PC-9 (cell line): ENCODE results near the gene GAD2. TPM values are rescaled to one million over a fixed set of nuclear protein-coding genes. Genes with fewer than 3 reads are reported as not detected.

Source experiments
- BruUV-seq: library from RNA; stranded (reverse); fragments of 400-500 nt; replicated peaks from 2 replicates; lab custom pipeline; 2021; lab: Mats Ljungman, UMichigan
- CTCF ChIA-PET: fragments of 300-600 bp; sonication (Branson Sonifier 250); formaldehyde crosslinking; loops from one replicate; lab custom pipeline; 2022; ENCODE audit warnings: antibody characterized with exemption; lab: Charles Lee
- POLR2A ChIA-PET: fragments of 300-600 bp; sonication (Branson Sonifier 250); formaldehyde crosslinking; loops from one replicate; lab custom pipeline; 2022; ENCODE audit warnings: antibody characterized with exemption; ENCODE audit not compliant: unreplicated experiment; lab: Charles Lee
- DNase-seq, 2 experiments: peaks; one replicate each; pipeline versions ENCODE4 v3.0.0 to v3.0.0-alpha.2; 2015 to 2022; ENCODE audit warnings: mixed read lengths in 1 of 2
- H2AFZ ChIP-seq: fragments of 200-600 bp; sonication (generic); 2 replicates; pipeline ENCODE4 v1.8.1; 2017; ENCODE audit warnings: antibody characterized with exemption
- H3F3A ChIP-seq: fragments of 200-600 bp; sonication (generic); 2 replicates; pipeline ENCODE4 v1.8.1; 2017; ENCODE audit warnings: antibody characterized with exemption, mild to moderate bottlenecking, low read depth; ENCODE audit not compliant: insufficient read depth
- H3K27ac ChIP-seq: fragments of 200-600 bp; sonication (generic); 2 replicates; pipeline ENCODE4 v1.6.1; 2016; ENCODE audit warnings: mixed run types
- H3K27me3 ChIP-seq: fragments of 200-600 bp; sonication (generic); 2 replicates; pipeline ENCODE4 v1.6.1; 2016; ENCODE audit warnings: low read depth, mixed run types; ENCODE audit not compliant: insufficient read depth
- H3K36me3 ChIP-seq: fragments of 200-600 bp; sonication (generic); 2 replicates; pipeline ENCODE4 v1.6.1; 2016; ENCODE audit warnings: low read depth, mixed run types
- H3K4me1 ChIP-seq: fragments of 200-600 bp; sonication (generic); replicated peaks from 2 replicates; pipeline ENCODE4 v1.6.1; 2016; ENCODE audit warnings: mixed run types; ENCODE audit not compliant: insufficient read depth
- H3K4me2 ChIP-seq: fragments of 200-600 bp; sonication (generic); 2 replicates; pipeline ENCODE4 v1.6.1; 2017; ENCODE audit warnings: mixed run types
- H3K4me3 ChIP-seq: fragments of 200-600 bp; sonication (generic); 2 replicates; pipeline ENCODE4 v1.6.1; 2016; ENCODE audit warnings: mixed run types
- H3K79me2 ChIP-seq: fragments of 200-600 bp; sonication (generic); 2 replicates; pipeline ENCODE4 v1.6.1; 2017; ENCODE audit warnings: low read depth, mixed run types
- H3K9me2 ChIP-seq: fragments of 200-600 bp; sonication (generic); 2 replicates; pipeline ENCODE4 v1.8.1; 2017; ENCODE audit warnings: mild to moderate bottlenecking; ENCODE audit not compliant: insufficient read depth
- H3K9me3 ChIP-seq: fragments of 200-600 bp; sonication (generic); 2 replicates; pipeline ENCODE4 v1.8.1; 2016; ENCODE audit warnings: low read depth; ENCODE audit not compliant: insufficient read depth
- H4K20me1 ChIP-seq: fragments of 200-600 bp; sonication (generic); 2 replicates; pipeline ENCODE4 v1.8.1; 2017; ENCODE audit not compliant: insufficient read depth
- EZH2 ChIP-seq: fragments of 200-600 bp; sonication (generic); IDR thresholded peaks from 2 replicates; pipeline ENCODE4 v1.8.0; 2017; ENCODE audit warnings: antibody characterized with exemption, low read depth
- intact Hi-C: fragments of 100-400 bp; cut with micrococcal nuclease; formaldehyde crosslinking; loops from one replicate; pipeline ENCODE4 v1.10.0; 2022; ENCODE audit not compliant: unreplicated experiment
- total RNA-seq: library from RNA; stranded (reverse); gene quantifications from 2 replicates; pipeline ENCODE4 v1.2.3, GENCODE V29; 2021
- TF ChIP-seq, protein P1 (sequence below): fragments of 200-600 bp; sonication (generic); conservative IDR thresholded peaks from 2 replicates; pipeline ENCODE4 v1.6.1; 2017; ENCODE audit warnings: mixed run types, antibody characterized with exemption, mild to moderate bottlenecking, moderate library complexity

Gene GAD2
- total RNA-seq, 1 experiment from 2014 or later: not detected

DNA sequence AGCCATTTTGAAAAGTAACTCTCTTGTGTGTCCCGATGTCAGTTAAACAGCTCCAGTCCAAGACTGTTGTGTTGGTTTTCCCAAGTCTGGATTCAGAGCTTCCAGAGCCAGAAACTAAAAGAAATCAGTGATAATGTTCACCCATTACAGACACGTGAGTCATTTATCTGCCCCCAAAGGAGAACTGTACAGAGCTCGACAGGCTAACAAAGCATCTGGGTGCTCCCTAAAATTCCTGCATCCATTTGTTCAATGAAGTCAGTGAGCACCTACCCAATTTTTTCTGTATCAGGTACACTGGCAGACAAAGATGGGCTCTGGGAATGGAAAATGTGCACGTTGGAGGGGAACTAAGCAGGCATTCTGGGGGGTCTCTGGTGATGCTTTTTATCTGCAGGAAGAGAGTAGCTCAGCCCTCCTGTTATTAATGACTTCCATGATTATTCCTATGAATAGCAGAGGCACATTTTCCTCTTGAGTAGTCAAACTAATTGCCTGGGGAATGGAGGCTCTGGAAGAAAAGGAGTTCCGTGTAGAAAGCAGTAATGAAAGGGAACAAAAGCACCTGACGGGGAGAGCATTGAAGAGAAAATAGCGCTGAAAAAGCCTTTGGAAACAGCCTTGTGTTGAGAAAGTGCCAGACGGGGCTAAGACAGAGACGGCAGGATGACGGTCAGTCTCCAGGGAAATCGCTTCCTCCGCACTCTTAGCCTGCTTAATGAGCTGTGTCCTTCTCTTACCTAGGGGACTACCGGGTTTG is 75.3 kb downstream of the GAD2 start:
- POLR2A ChIA-PET: no interaction called here
- Histone ChIP-seq H3K4me3 (no peak overlapping the region), H2AFZ (no peak overlapping the region), H3K9me2 (no peaks in the 10 kb centered on the region), H3K79me2 (no peaks in the 10 kb centered on the region), H3K27ac (no peak overlapping the region), H3K27me3 (no peaks in the 10 kb centered on the region), H3K36me3 (no peaks in the 10 kb centered on the region), H3K4me2 (no peak overlapping the region), H4K20me1 (no peaks in the 10 kb centered on the region), H3K4me1 (no peaks in the 10 kb centered on the region), H3K9me3 (no peaks in the 10 kb centered on the region), H3F3A (no peaks in the 10 kb centered on the region)
- BruUV-seq: no TSS peak
- intact Hi-C loops: no loop called here
- TF ChIP-seq, protein P1, sequence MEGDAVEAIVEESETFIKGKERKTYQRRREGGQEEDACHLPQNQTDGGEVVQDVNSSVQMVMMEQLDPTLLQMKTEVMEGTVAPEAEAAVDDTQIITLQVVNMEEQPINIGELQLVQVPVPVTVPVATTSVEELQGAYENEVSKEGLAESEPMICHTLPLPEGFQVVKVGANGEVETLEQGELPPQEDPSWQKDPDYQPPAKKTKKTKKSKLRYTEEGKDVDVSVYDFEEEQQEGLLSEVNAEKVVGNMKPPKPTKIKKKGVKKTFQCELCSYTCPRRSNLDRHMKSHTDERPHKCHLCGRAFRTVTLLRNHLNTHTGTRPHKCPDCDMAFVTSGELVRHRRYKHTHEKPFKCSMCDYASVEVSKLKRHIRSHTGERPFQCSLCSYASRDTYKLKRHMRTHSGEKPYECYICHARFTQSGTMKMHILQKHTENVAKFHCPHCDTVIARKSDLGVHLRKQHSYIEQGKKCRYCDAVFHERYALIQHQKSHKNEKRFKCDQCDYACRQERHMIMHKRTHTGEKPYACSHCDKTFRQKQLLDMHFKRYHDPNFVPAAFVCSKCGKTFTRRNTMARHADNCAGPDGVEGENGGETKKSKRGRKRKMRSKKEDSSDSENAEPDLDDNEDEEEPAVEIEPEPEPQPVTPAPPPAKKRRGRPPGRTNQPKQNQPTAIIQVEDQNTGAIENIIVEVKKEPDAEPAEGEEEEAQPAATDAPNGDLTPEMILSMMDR: no peak
- TF ChIP-seq EZH2: no peak
- CTCF ChIA-PET: no interaction called here
- DNase-seq: no peak

DNA sequence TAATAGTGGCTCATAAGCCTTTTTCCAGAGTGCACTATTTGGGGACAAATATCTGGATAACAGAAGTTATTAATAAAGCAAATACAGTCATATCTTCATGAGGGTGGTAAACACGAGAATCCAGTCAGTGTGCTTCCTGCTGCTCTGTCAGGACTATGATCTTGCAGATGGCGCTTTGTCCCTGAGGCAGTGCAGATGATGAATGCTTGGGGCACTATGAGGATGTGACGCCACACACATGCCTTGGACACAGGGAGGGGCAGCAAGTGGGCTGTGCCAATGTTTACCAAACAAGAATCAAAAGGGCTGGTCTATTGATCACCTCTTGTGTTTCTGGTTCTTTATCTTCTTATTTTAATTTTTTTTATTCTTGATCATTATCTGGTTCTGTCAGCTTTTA is 79.8 kb downstream of the GAD2 start:
- Histone ChIP-seq H3K36me3 (no peaks in the 10 kb centered on the region), H3K79me2 (no peaks in the 10 kb centered on the region), H2AFZ (no peak overlapping the region), H3F3A (no peaks in the 10 kb centered on the region), H3K9me3 (no peaks in the 10 kb centered on the region), H3K27ac (no peak overlapping the region), H4K20me1 (no peaks in the 10 kb centered on the region), H3K4me1 (no peaks in the 10 kb centered on the region), H3K27me3 (no peaks in the 10 kb centered on the region), H3K4me3 (no peak overlapping the region), H3K9me2 (no peaks in the 10 kb centered on the region), H3K4me2 (no peak overlapping the region)
- no peak for TF ChIP-seq EZH2
- TF ChIP-seq, protein P1: no peak
- BruUV-seq: no TSS peak
- ChIA-PET CTCF (no interaction called here), POLR2A (no interaction called here)
- intact Hi-C loops: no loop called here
- DNase-seq: no peak

DNA sequence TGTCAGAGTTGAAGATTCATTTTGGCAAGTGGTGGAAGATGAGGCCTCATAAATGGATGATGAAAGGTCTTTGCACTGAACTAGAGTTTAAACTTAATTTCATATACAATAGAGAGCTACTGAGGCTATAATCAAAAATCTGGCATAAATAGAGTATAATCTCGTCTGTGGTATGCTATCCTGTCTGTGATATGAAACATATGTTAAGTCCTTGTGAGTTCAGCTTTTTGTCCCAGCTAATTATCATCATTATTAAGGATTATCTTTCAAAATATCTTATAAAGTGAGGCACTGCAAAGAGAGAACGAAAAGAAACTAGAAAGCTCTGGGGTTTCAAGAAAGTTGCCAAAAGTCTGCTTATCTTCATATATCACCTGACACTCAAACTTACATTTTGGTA is 83.4 kb downstream of the GAD2 start:
- BruUV-seq: no TSS peak
- POLR2A ChIA-PET: no interaction called here
- Histone ChIP-seq H3K36me3 (no peaks in the 10 kb centered on the region), H2AFZ (no peak overlapping the region), H3K4me2 (no peak overlapping the region), H3K4me3 (no peak overlapping the region), H3K4me1 (no peaks in the 10 kb centered on the region), H3K79me2 (no peaks in the 10 kb centered on the region), H3K27ac (no peak overlapping the region), H3K9me3 (no peaks in the 10 kb centered on the region), H3F3A (no peaks in the 10 kb centered on the region), H4K20me1 (no peaks in the 10 kb centered on the region), H3K27me3 (no peaks in the 10 kb centered on the region), H3K9me2 (no peaks in the 10 kb centered on the region)
- TF ChIP-seq, protein P1: no peak
- no peak for TF ChIP-seq EZH2
- intact Hi-C loops: no loop called here
- CTCF ChIA-PET: no interaction called here
- no peak for DNase-seq
